Activated naive CD8-positive, alpha-beta T cell treated with anti-CD3 and anti-CD28 coated beads, Interleukin-2, amount 50 U/mL, for 24 hours (primary cell): Measurements from ENCODE around the gene CPLANE1.
"Not testable (repeated sequence)": the region's sequence is repeated elsewhere in the genome, so short reads cannot be mapped to it uniquely, and the experiment has no call there.

Source experiments
- ATAC-seq: fragments of 150-1000 bp; cut with Tn5 transposase; one replicate; pipeline ENCODE4 v1.10.0; 2021
- DNase-seq: peaks from one replicate; pipeline ENCODE4 v3.0.0; 2021
- H3K27ac Mint-ChIP-seq: one replicate; pipeline ENCODE4 v1.8.0; 2021; ENCODE audit warnings: mild to moderate bottlenecking, mixed read lengths
- H3K27me3 Mint-ChIP-seq: one replicate; pipeline ENCODE4 v1.8.0; 2021; ENCODE audit warnings: mixed read lengths
- H3K36me3 Mint-ChIP-seq: one replicate; pipeline ENCODE4 v1.8.0; 2021; ENCODE audit warnings: low read depth, mixed read lengths
- H3K4me1 Mint-ChIP-seq: one replicate; pipeline ENCODE4 v1.8.0; 2021; ENCODE audit warnings: mixed read lengths
- H3K4me3 Mint-ChIP-seq: one replicate; pipeline ENCODE4 v1.8.0; 2021; ENCODE audit warnings: mild to moderate bottlenecking, moderate library complexity, mixed read lengths
- H3K9me3 Mint-ChIP-seq: one replicate; pipeline ENCODE4 v1.8.0; 2021; ENCODE audit warnings: mixed read lengths

Gene CPLANE1

GRCh38 chr5:37222181-37222580 is 27.0 kb downstream of the CPLANE1 start:
- Mint-ChIP-seq H3K9me3 (no peaks in the 10 kb centered on the region), H3K36me3 (peaks cover 18% of the 10 kb centered on the region), H3K27ac (no peak overlapping the region), H3K4me1 (peaks cover 3% of the 10 kb centered on the region), H3K4me3 (no peak overlapping the region), H3K27me3 (no peaks in the 10 kb centered on the region)
- ATAC-seq (no peak), DNase-seq (no peak)

GRCh38 chr5:37220426-37220825 is 28.8 kb downstream of the CPLANE1 start:
- not testable (repeated sequence) for H3K4me3 Mint-ChIP-seq, DNase-seq, H3K27me3 Mint-ChIP-seq, ATAC-seq, H3K9me3 Mint-ChIP-seq, H3K4me1 Mint-ChIP-seq, H3K27ac Mint-ChIP-seq
- peaks cover 12% of the 10 kb centered on the region for H3K36me3 Mint-ChIP-seq

- H3K4me1 Mint-ChIP-seq, H3K4me3 Mint-ChIP-seq, H3K27me3 Mint-ChIP-seq, DNase-seq, ATAC-seq, H3K27ac Mint-ChIP-seq, H3K9me3 Mint-ChIP-seq: not testable (repeated sequence)
- peaks cover 12% of the 10 kb centered on the region for H3K36me3 Mint-ChIP-seq
These were observed 29.8 kb downstream of the CPLANE1 start for GRCh38 chr5:37219384-37219783.

GRCh38 chr5:37217976-37218375 is 31.2 kb downstream of the CPLANE1 start:
- H3K27me3 Mint-ChIP-seq = no peaks in the 10 kb centered on the region
- no peak for DNase-seq
- H3K27ac Mint-ChIP-seq = no peak overlapping the region
- ATAC-seq = no peak
- no peak overlapping the region for H3K4me3 Mint-ChIP-seq
- H3K4me1 Mint-ChIP-seq = peaks cover 8% of the 10 kb centered on the region
- no peaks in the 10 kb centered on the region for H3K9me3 Mint-ChIP-seq
- peaks cover 8% of the 10 kb centered on the region for H3K36me3 Mint-ChIP-seq

GRCh38 chr5:37214550-37214949 is 34.6 kb downstream of the CPLANE1 start:
- peaks cover 8% of the 10 kb centered on the region for H3K36me3 Mint-ChIP-seq
- H3K9me3 Mint-ChIP-seq = no peaks in the 10 kb centered on the region
- no peak for DNase-seq
- ATAC-seq = no peak
- no peak overlapping the region for H3K27ac Mint-ChIP-seq
- H3K27me3 Mint-ChIP-seq = no peaks in the 10 kb centered on the region
- H3K4me3 Mint-ChIP-seq = no peak overlapping the region
- H3K4me1 Mint-ChIP-seq = peaks cover 8% of the 10 kb centered on the region

- H3K4me3 Mint-ChIP-seq = no peak overlapping the region
These were observed 37.1 kb downstream of the CPLANE1 start for GRCh38 chr5:37212096-37212495.

GRCh38 chr5:37211661-37212060 is 37.5 kb downstream of the CPLANE1 start:
- DNase-seq (no peak), ATAC-seq (no peak)
- Mint-ChIP-seq H3K36me3 (peaks cover 6% of the 10 kb centered on the region), H3K27ac (no peak overlapping the region), H3K4me3 (no peak overlapping the region), H3K27me3 (no peaks in the 10 kb centered on the region), H3K9me3 (no peaks in the 10 kb centered on the region), H3K4me1 (peaks cover 12% of the 10 kb centered on the region)

More at GRCh38 chr5:37212096-37212495, 37.1 kb downstream of the CPLANE1 start:
- peaks cover 12% of the 10 kb centered on the region for H3K4me1 Mint-ChIP-seq
- H3K27ac Mint-ChIP-seq = no peak overlapping the region
- no peak for ATAC-seq
- no peaks in the 10 kb centered on the region for H3K9me3 Mint-ChIP-seq
- no peak for DNase-seq
- no peaks in the 10 kb centered on the region for H3K27me3 Mint-ChIP-seq
- peaks cover 6% of the 10 kb centered on the region for H3K36me3 Mint-ChIP-seq

- Mint-ChIP-seq H3K27ac (peak overlapping the region; percentile 73), H3K27me3 (no peaks in the 10 kb centered on the region), H3K36me3 (peaks cover 12% of the 10 kb centered on the region), H3K9me3 (no peaks in the 10 kb centered on the region), H3K4me3 (peak overlapping the region; percentile 76), H3K4me1 (peaks cover 5% of the 10 kb centered on the region)
- ATAC-seq (peak; percentile 46), DNase-seq (peak; percentile 9)
These were observed 40.0 kb downstream of the CPLANE1 start for GRCh38 chr5:37208883-37209797.

- Mint-ChIP-seq H3K36me3 (peaks cover 12% of the 10 kb centered on the region), H3K27ac (no peak overlapping the region), H3K27me3 (no peaks in the 10 kb centered on the region), H3K4me1 (peaks cover 4% of the 10 kb centered on the region), H3K9me3 (no peaks in the 10 kb centered on the region), H3K4me3 (no peak overlapping the region)
- DNase-seq (no peak), ATAC-seq (no peak)
These were observed 41.4 kb downstream of the CPLANE1 start for GRCh38 chr5:37207802-37208201.

- Mint-ChIP-seq H3K36me3 (peaks cover 11% of the 10 kb centered on the region), H3K27me3 (no peaks in the 10 kb centered on the region), H3K4me3 (no peak overlapping the region), H3K27ac (no peak overlapping the region), H3K9me3 (no peaks in the 10 kb centered on the region), H3K4me1 (peaks cover 4% of the 10 kb centered on the region)
- no peak for DNase-seq
- ATAC-seq = no peak
These were observed 42.4 kb downstream of the CPLANE1 start for GRCh38 chr5:37206736-37207135.

GRCh38 chr5:37198842-37199241 is 50.3 kb downstream of the CPLANE1 start:
- ATAC-seq (no peak), DNase-seq (no peak)
- Mint-ChIP-seq H3K9me3 (no peaks in the 10 kb centered on the region), H3K4me3 (no peak overlapping the region), H3K36me3 (peaks cover 14% of the 10 kb centered on the region), H3K27ac (no peak overlapping the region), H3K27me3 (no peaks in the 10 kb centered on the region), H3K4me1 (peaks cover 29% of the 10 kb centered on the region)

- peak; percentile 86 for ATAC-seq
- Mint-ChIP-seq H3K27me3 (no peaks in the 10 kb centered on the region), H3K9me3 (no peaks in the 10 kb centered on the region)
These were observed 51.1 kb downstream of the CPLANE1 start for GRCh38 chr5:37198061-37198460.

GRCh38 chr5:37197340-37198050 is 51.7 kb downstream of the CPLANE1 start:
- ATAC-seq = peak; percentile 61
- Mint-ChIP-seq H3K27ac (peak overlapping the region; percentile 82), H3K36me3 (peaks cover 15% of the 10 kb centered on the region)

More at GRCh38 chr5:37198061-37198460, 51.1 kb downstream of the CPLANE1 start:
- peak overlapping the region; percentile 82 for H3K27ac Mint-ChIP-seq
- no peak for DNase-seq
- H3K4me1 Mint-ChIP-seq = peaks cover 29% of the 10 kb centered on the region
- H3K36me3 Mint-ChIP-seq = peaks cover 14% of the 10 kb centered on the region
- H3K4me3 Mint-ChIP-seq = peak overlapping the region; percentile 64

GRCh38 chr5:37190592-37190991 is 58.6 kb downstream of the CPLANE1 start:
- Mint-ChIP-seq H3K4me3 (no peak overlapping the region), H3K27me3 (no peaks in the 10 kb centered on the region), H3K9me3 (no peaks in the 10 kb centered on the region), H3K27ac (no peak overlapping the region), H3K4me1 (no peaks in the 10 kb centered on the region), H3K36me3 (peaks cover 9% of the 10 kb centered on the region)
- DNase-seq (no peak), ATAC-seq (no peak)

More at GRCh38 chr5:37197340-37198050, 51.7 kb downstream of the CPLANE1 start:
- no peaks in the 10 kb centered on the region for H3K27me3 Mint-ChIP-seq
- peak overlapping the region; percentile 64 for H3K4me3 Mint-ChIP-seq
- H3K4me1 Mint-ChIP-seq = peaks cover 29% of the 10 kb centered on the region
- peak; percentile 7 for DNase-seq
- no peaks in the 10 kb centered on the region for H3K9me3 Mint-ChIP-seq

GRCh38 chr5:37189355-37189754 is 59.8 kb downstream of the CPLANE1 start:
- no peak overlapping the region for H3K27ac Mint-ChIP-seq
- DNase-seq (no peak), ATAC-seq (no peak)
- no peak overlapping the region for H3K4me3 Mint-ChIP-seq
- peaks cover 3% of the 10 kb centered on the region for H3K4me1 Mint-ChIP-seq
- H3K9me3 Mint-ChIP-seq = no peaks in the 10 kb centered on the region
- H3K27me3 Mint-ChIP-seq = no peaks in the 10 kb centered on the region
- H3K36me3 Mint-ChIP-seq = peaks cover 8% of the 10 kb centered on the region
